GM12891 (cell line): ENCODE measurements around the gene KLHL2.
A peak's percentile ranks its signal among the peaks of the same experiment; 100 is the strongest.

Experiments used
- DNase-seq: peaks from one replicate; pipeline ENCODE4 v3.0.0; 2011; ENCODE audit warnings: low spot score; ENCODE audit not compliant: insufficient read length
- FAIRE-seq: peaks from 2 replicates; lab custom pipeline; 2011; peaks lifted over from hg19 to GRCh38; lab: Jason Lieb, UNC
- PAX5 ChIP-seq: IDR thresholded peaks from 2 replicates; pipeline ENCODE4 v1.6.1; 2011; ENCODE audit warnings: low read length, moderate library complexity, mild to moderate bottlenecking; ENCODE audit not compliant: insufficient read depth, severe bottlenecking
- POLR2A ChIP-seq: IDR thresholded peaks from 2 replicates; pipeline ENCODE4 v1.6.1; 2011; ENCODE audit warnings: low read depth, low read length, control low read depth
- POLR2AphosphoS5 ChIP-seq: IDR thresholded peaks from 2 replicates; pipeline ENCODE4 v1.6.1; 2011; ENCODE audit warnings: low read depth, low read length, control low read depth
- POU2F2 ChIP-seq: IDR thresholded peaks from 2 replicates; pipeline ENCODE4 v1.6.1; 2011; ENCODE audit warnings: low read depth, mild to moderate bottlenecking, control low read depth, low read length, moderate library complexity
- SPI1 ChIP-seq: IDR thresholded peaks from 2 replicates; pipeline ENCODE4 v1.6.1; 2011; ENCODE audit warnings: low read depth, low read length, control low read depth
- TAF1 ChIP-seq: IDR thresholded peaks from 2 replicates; pipeline ENCODE4 v1.6.1; 2011; ENCODE audit warnings: low read depth, low read length, control low read depth

The KLHL2 gene

DNA sequence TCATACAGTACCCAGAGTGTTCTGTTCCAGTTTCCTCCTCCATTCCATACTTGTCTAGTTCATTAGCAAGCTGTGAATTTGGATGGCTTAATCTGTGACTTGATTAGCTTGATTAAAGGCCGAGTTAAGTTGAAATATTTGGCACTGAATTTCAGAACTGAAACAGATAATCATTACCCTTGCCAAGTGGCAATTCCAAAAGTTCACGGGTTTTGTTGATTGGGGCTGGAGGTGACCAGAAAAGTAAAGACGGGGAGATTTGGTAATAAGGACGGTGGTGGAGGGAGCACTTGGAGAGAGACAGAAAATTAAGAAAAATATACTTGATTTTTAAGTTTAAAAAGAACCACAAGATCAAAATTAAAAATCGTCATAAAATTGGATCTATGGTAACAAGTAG lies 21.9 kb upstream of the KLHL2 start:
- FAIRE-seq (no peak), DNase-seq (no peak)
- TF ChIP-seq POLR2A = no peak
- TF ChIP-seq TAF1 = no peak
- TF ChIP-seq POLR2AphosphoS5 = no peak
- no peak for TF ChIP-seq PAX5
- TF ChIP-seq POU2F2 = no peak
- TF ChIP-seq SPI1 = no peak

DNA sequence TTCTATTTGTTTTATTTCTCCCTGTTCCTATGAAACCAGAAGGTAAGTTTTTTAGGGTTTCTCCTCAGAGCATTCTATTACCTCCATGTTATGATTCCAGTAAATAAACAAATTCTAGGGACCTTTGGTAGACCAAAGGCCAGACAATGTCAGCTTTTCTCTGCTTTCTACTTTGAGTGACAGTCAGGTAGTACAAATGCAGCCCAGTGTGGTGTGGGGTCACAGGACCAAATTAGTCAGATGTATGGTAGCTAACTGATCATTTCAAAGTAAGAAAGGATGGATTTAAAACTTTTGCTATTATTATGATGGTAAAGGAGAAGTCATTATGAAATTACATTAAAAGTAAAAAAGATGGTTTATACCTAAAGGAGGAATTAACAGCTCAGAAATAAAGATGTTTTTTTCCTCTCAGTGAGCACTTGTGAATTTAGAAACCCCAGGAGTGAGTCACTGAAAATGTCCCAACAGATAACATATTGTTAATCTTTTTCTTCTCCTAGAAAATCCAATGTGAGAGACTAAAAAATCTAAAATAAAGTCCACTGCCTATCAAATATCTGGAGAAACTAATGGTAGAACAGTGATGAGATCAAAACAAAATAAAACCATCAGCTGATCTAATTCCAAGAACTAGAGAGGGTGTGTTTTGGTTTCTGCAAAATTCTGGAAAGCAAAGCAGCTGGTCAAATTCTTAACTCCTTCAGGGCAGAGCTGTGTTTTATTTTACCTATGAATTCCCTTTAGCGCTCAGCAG lies 16.6 kb upstream of the KLHL2 start:
- no peak for TF ChIP-seq POLR2A
- TF ChIP-seq TAF1 = no peak
- TF ChIP-seq SPI1 = no peak
- DNase-seq = no peak
- FAIRE-seq = no peak

DNA sequence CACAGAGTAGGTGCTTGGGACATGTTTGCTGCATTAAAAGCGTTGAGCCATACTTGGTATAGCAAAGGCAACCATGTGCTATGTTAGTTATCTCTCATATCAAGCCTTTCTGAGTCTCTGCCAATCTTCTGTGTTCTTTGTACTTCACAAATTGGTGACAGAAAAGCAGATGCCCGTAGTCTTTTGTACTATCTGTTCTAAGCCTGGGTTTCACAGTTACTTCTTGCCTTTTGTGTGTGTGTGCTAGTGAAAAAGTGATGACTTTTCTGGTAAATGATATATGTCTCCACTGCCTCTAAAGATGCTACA lies 16.1 kb upstream of the KLHL2 start:
- no peak for TF ChIP-seq POLR2A
- no peak for TF ChIP-seq PAX5
- no peak for TF ChIP-seq POLR2AphosphoS5
- TF ChIP-seq POU2F2 = no peak
- TF ChIP-seq TAF1 = no peak
- TF ChIP-seq SPI1 = no peak
- FAIRE-seq = no peak

DNA sequence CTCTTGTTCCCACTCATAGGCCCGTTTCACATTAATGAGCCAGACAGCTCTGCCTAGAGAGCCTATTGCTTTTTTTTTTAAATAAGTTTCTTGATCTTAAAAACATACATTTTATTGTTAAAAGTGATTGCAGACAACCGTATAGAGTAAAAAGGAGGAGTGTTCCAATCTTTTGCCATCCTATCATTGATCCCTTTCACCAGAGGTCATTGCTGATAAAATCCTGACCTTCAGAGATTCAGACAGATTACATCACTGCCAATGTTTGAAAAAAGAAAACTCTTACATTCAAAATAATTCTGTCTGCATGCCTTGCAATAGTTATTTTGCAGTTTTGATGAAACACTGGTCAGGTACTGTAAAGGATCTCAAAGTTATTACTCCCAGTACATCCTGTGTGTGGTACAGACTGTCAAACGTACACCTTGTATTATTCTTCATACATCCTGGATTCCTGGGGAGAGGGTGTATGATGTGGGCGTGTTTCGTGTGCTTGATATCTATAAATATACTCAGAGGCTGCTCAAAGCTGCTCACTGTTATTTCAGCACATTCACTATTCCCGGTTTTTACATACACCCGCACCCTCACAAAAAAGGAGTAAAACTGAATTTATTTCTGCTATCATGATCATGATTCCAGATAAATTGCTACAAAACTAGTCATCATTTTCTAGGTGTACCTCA lies 15.4 kb upstream of the KLHL2 start:
- no peak for DNase-seq
- no peak for TF ChIP-seq POU2F2
- TF ChIP-seq PAX5 = no peak
- TF ChIP-seq TAF1 = no peak
- TF ChIP-seq POLR2AphosphoS5 = no peak
- TF ChIP-seq SPI1 = no peak
- TF ChIP-seq POLR2A = no peak
- FAIRE-seq = no peak

More for the DNA sequence above, 16.1 kb upstream of the KLHL2 start:
- no peak for DNase-seq

DNA sequence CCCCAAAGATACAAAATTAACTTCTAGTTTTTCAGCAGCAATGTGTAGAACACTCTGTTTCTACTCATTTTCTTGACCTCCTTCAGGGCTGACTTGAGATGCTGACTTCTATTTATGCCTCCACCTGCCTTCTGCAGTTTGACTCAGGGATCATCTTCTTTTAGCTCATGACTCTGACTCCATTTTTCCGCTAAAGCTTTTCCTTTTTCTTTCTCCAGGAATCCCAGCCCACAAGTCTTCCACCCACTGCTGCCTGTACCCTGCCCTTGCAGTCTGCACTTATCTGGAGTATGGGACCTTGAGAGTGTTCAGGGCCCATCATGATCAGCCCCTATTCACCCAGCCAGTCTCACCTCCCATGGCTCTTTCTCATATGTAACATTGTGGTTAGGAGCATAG lies 14.9 kb upstream of the KLHL2 start:
- DNase-seq (no peak), FAIRE-seq (peak; percentile 33)
- TF ChIP-seq POU2F2 = no peak
- TF ChIP-seq POLR2A = no peak
- TF ChIP-seq POLR2AphosphoS5 = no peak
- no peak for TF ChIP-seq PAX5
- no peak for TF ChIP-seq TAF1
- TF ChIP-seq SPI1 = no peak

DNA sequence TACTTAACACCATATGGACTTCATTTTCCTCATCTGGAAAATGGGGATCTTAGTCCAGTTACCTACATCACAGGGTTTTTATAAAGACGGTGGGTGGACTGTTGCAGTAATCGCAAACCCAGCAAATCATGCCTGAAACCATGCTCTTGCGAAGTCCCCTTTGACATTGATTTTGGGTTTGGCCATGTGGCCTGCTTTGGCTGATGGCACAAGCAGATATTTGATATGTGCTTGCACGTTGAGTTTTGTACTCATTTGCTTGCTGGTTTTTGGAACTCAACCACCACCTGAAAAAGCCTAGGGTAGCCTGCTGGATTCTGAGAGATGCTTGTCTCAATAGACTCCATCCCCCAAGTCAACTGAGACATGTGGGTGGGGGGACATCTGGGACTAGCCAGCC lies 14.4 kb upstream of the KLHL2 start:
- FAIRE-seq (no peak), DNase-seq (no peak)
- TF ChIP-seq POLR2A = no peak
- TF ChIP-seq TAF1 = no peak
- TF ChIP-seq SPI1 = no peak
- no peak for TF ChIP-seq POLR2AphosphoS5
- no peak for TF ChIP-seq POU2F2
- TF ChIP-seq PAX5 = no peak

DNA sequence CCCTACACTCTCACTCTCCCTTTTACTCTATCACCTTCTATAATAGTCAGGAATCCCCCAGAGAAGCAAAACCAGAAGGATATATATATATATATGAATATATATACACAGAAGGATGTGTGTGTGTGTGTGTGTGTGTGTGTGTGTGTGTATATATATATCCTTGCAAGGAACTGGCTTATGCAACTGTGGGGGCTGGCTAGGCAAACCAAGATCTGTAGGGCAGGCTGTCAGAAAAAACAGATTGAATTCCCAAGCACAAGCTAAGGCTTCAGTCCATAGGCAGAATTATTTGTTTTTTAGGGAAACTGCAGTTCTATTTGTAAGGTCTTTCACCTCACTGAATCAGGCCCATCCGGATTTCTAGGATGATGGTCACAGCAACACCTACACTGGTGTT lies 13.0 kb upstream of the KLHL2 start:
- no peak for DNase-seq
- no peak for FAIRE-seq
- TF ChIP-seq SPI1 (no peak), POLR2A (no peak), POLR2AphosphoS5 (no peak), PAX5 (no peak), POU2F2 (no peak), TAF1 (no peak)

DNA sequence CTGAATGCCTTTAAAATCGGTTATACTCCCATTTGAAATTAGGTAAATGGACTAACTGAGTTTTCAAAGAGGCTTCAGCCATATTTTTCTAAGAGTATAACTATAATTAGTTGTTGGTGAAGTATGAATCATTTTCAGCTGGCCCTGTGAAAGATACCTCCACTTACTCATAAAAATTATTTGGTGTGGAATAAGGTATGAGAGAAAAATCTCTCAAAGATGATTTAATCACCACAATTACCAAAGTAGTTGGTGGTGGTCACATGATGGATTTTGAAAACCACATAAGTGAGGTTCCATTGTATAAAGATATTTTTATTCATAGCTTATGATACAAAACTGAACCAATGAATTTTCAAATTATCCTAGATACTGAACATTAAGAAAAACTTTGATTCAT lies 9.0 kb upstream of the KLHL2 start:
- FAIRE-seq (no peak), DNase-seq (no peak)
- no peak for TF ChIP-seq POU2F2
- TF ChIP-seq POLR2AphosphoS5 = no peak
- no peak for TF ChIP-seq POLR2A
- no peak for TF ChIP-seq TAF1
- TF ChIP-seq SPI1 = no peak
- TF ChIP-seq PAX5 = no peak

DNA sequence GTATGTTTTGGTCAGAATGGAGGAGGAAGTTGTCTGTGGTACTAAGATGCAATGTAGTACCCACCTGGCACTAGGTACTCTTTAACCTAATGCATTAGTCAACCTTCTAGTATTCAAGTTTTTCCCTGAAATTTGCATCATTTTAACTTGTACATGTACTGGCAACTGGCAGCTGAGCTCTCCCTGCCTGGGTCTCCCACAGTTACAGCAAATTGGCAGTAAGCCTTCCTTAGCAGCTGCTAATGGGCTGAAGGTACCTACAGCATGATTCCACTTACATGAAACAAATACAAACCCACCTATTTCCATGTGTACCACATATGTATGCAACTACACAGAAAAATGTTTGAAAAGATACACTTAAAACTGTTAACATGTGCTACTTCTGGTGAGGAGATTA lies 8.1 kb upstream of the KLHL2 start:
- TF ChIP-seq POLR2A = no peak
- no peak for TF ChIP-seq SPI1
- TF ChIP-seq POU2F2 = no peak
- no peak for DNase-seq
- no peak for FAIRE-seq
